GM23338 (cell line): Measurements from ENCODE around the gene CSNK2B. TPM values are rescaled to one million over a fixed set of nuclear protein-coding genes. Genes with fewer than 3 reads are reported as not detected.

ENCODE experiments used
- ATAC-seq: fragments of 200-7000 bp; cut with Tn5 transposase; 3 replicates; pipeline ENCODE4 v1.9.1; 2020
- DNase-seq: peaks from one replicate; pipeline ENCODE4 v3.0.0-alpha.2; 2015; ENCODE audit warnings: low spot score
- H2AFZ ChIP-seq: fragments of 200-600 bp; sonication (generic); 2 replicates; pipeline ENCODE4 v1.8.0; 2016; ENCODE audit warnings: antibody characterized with exemption, mild to moderate bottlenecking, moderate library complexity
- H3F3A ChIP-seq: fragments of 200-600 bp; sonication (generic); replicated peaks from 2 replicates; pipeline ENCODE4 v1.8.0; 2017; ENCODE audit warnings: antibody characterized with exemption, mixed run types, low read depth
- H3K27ac ChIP-seq: fragments of 200-600 bp; sonication (generic); 2 replicates; pipeline ENCODE4 v1.6.1; 2016; ENCODE audit warnings: low read depth
- H3K27me3 ChIP-seq: fragments of 200-600 bp; sonication (generic); 2 replicates; pipeline ENCODE4 v1.8.0; 2016; ENCODE audit warnings: mild to moderate bottlenecking, mixed run types, moderate library complexity; ENCODE audit not compliant: insufficient read depth
- H3K36me3 ChIP-seq: fragments of 200-600 bp; sonication (generic); 2 replicates; pipeline ENCODE4 v1.8.0; 2016; ENCODE audit warnings: mild to moderate bottlenecking; ENCODE audit not compliant: insufficient read depth
- H3K4me1 ChIP-seq: fragments of 200-600 bp; sonication (generic); 2 replicates; pipeline ENCODE4 v1.8.0; 2016; ENCODE audit warnings: mild to moderate bottlenecking, moderate library complexity; ENCODE audit not compliant: insufficient read depth
- H3K4me2 ChIP-seq: fragments of 200-600 bp; sonication (generic); 2 replicates; pipeline ENCODE4 v1.7.1; 2017; ENCODE audit warnings: mixed run types
- H3K4me3 ChIP-seq: fragments of 200-600 bp; sonication (generic); 2 replicates; pipeline ENCODE4 v1.6.1; 2016; ENCODE audit warnings: mixed run types
- H3K79me2 ChIP-seq: fragments of 200-600 bp; sonication (generic); replicated peaks from 2 replicates; pipeline ENCODE4 v1.8.0; 2017; ENCODE audit warnings: mild to moderate bottlenecking; ENCODE audit not compliant: insufficient read depth
- H3K9me2 ChIP-seq: fragments of 200-600 bp; sonication (generic); 2 replicates; pipeline ENCODE4 v1.8.0; 2017; ENCODE audit not compliant: insufficient read depth
- H4K20me1 ChIP-seq: fragments of 200-600 bp; sonication (generic); replicated peaks from 2 replicates; pipeline ENCODE4 v1.8.0; 2017; ENCODE audit warnings: mild to moderate bottlenecking; ENCODE audit not compliant: insufficient read depth
- H3K27ac Mint-ChIP-seq: 2 replicates; pipeline ENCODE4 v1.8.0; 2020; ENCODE audit warnings: inconsistent platforms, mild to moderate bottlenecking, moderate library complexity, mixed read lengths
- H3K27me3 Mint-ChIP-seq: 3 replicates; pipeline ENCODE4 v1.8.0; 2022; ENCODE audit warnings: low read depth, mild to moderate bottlenecking, moderate library complexity, mixed read lengths, inconsistent platforms; ENCODE audit not compliant: insufficient read depth, poor library complexity
- H3K36me3 Mint-ChIP-seq: 3 replicates; pipeline ENCODE4 v1.8.0; 2021; ENCODE audit warnings: low read depth, mild to moderate bottlenecking, inconsistent platforms, moderate library complexity, mixed read lengths
- H3K4me1 Mint-ChIP-seq: 3 replicates; pipeline ENCODE4 v1.8.0; 2020; ENCODE audit warnings: mild to moderate bottlenecking, inconsistent platforms, mixed read lengths
- H3K4me3 Mint-ChIP-seq: 3 replicates; pipeline ENCODE4 v1.8.0; 2021; ENCODE audit warnings: moderate library complexity, mild to moderate bottlenecking, inconsistent platforms, mixed read lengths
- H3K9me3 Mint-ChIP-seq: 3 replicates; pipeline ENCODE4 v1.8.0; 2020; ENCODE audit warnings: moderate library complexity, mild to moderate bottlenecking, inconsistent platforms, mixed read lengths
- CTCF ChIP-seq, 2 experiments: fragments of 200-600 bp in 1 of 2; sonication (generic) in 1 of 2; conservative IDR thresholded peaks; 2 replicates each; pipeline versions ENCODE4 v1.5.1 to v1.6.1; 2016 to 2017; ENCODE audit warnings: antibody characterized with exemption in 2 of 2, low read depth in 2 of 2, mild to moderate bottlenecking in 2 of 2, moderate library complexity in 1 of 2
- EZH2 ChIP-seq: fragments of 200-600 bp; sonication (generic); IDR thresholded peaks from one replicate; pipeline ENCODE4 v1.8.0; 2017; ENCODE audit warnings: antibody characterized with exemption, mild to moderate bottlenecking, low read depth; ENCODE audit not compliant: unreplicated experiment
- NANOG ChIP-seq: IDR thresholded peaks from 2 replicates; pipeline ENCODE4 v1.6.1; 2016; ENCODE audit warnings: antibody characterized with exemption, borderline replicate concordance
- POLR2AphosphoS5 ChIP-seq: IDR thresholded peaks from 2 replicates; pipeline ENCODE4 v1.6.1; 2016; ENCODE audit warnings: antibody characterized with exemption, low read depth
- STAT1 ChIP-seq: IDR thresholded peaks from one replicate; pipeline ENCODE4 v1.6.1; 2016; ENCODE audit warnings: antibody characterized with exemption; ENCODE audit not compliant: unreplicated experiment
- polyA plus RNA-seq: library from polyadenylated mRNA; unstranded; fragments of >200 nt; fragmentation: Nextera tagmentation; extraction: Ambion mirVana; gene quantifications from 2 replicates; pipeline ENCODE4 v1.2.1, GENCODE V29; 2016
- total RNA-seq: library from RNA; depleted of rRNA; stranded (reverse); fragments of >200 nt; shearing (Covaris generic); gene quantifications from 2 replicates; pipeline ENCODE4 v1.2.3, GENCODE V29; 2014
- TF ChIP-seq, protein P1 (sequence below): IDR thresholded peaks from 2 replicates; pipeline ENCODE4 v1.6.1; 2016; ENCODE audit warnings: antibody characterized with exemption

Gene CSNK2B
- total and polyA plus RNA-seq, 2 experiments from 2014 or later, result 260 to 271 TPM

DNA sequence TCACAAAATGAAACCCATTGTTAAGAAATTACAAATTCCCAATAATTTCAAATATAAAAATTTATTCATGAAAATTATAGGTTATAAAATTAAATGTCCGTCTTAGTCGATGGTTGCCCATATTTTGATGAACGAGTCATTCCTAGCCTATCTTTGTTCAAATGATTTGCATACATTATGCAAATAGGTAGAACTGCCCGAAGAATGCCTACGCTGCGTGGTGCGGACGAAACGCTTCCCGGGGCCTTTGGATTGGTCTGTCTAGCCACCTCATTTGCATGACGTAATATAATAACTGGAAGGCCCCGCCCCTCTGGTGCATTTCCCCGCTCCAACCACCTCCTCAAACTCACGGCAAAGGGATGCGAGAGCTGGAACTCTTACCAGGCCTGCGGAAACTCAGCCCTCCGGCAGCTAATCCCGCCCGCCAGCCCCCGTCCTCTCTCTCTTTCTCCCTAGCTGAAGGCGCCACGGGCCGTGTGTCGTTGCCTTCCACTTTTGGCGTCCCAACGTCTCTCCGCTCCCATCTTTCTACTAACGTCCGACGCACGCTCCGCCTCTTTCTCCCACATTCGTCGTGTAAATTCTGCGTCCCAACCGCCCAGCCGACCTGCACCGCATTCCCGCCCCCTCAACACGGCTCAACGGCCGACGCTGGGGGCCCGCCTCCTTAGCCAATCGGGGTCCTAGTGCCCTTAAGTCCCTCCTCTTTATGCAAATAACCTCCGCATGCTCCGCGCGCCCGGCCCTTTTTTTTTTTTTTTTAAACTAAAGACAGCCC is 45.9 kb upstream of the CSNK2B start (continued):
- TF ChIP-seq, protein P1, sequence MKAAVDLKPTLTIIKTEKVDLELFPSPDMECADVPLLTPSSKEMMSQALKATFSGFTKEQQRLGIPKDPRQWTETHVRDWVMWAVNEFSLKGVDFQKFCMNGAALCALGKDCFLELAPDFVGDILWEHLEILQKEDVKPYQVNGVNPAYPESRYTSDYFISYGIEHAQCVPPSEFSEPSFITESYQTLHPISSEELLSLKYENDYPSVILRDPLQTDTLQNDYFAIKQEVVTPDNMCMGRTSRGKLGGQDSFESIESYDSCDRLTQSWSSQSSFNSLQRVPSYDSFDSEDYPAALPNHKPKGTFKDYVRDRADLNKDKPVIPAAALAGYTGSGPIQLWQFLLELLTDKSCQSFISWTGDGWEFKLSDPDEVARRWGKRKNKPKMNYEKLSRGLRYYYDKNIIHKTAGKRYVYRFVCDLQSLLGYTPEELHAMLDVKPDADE, result no peak; the same call in 1 of the 2 replicates
- TF ChIP-seq POLR2AphosphoS5 (peak; percentile 90), CTCF (conservative IDR thresholded peaks at IDR 0.05; ENCODE audit: low read depth in 2 of 2) (no peak)

GRCh38 chr6:31620586-31621319 is 45.1 kb upstream of the CSNK2B start, which contains the start of gene PRRC2A:
Gene PRRC2A (plus strand): TSS chr6:31620715. CDS start chr6:31622790, 2,075 bp downstream.
- peaks cover 44% of the 10 kb centered on the region for H3K79me2 ChIP-seq
- H3K4me2 ChIP-seq, result peak within 1 kb of the TSS; percentile 99
- peak; percentile 91 for DNase-seq
- peaks cover 33% of the 10 kb centered on the region for H3K36me3 ChIP-seq
- H3K27ac Mint-ChIP-seq, result peak within 1 kb of the TSS; percentile 100
- H3K27me3 ChIP-seq, result no peaks in the 10 kb centered on the region
- peak within 1 kb of the TSS; percentile 100 for H3K4me3 ChIP-seq
- H3K9me3 Mint-ChIP-seq, result peaks cover 6% of the 10 kb centered on the region
- no peak within 1 kb of the TSS for H2AFZ ChIP-seq
- peak; percentile 77 for ATAC-seq
- TF ChIP-seq NANOG, result no peak
- peak; percentile 67 for TF ChIP-seq POLR2AphosphoS5
- peaks cover 56% of the 10 kb centered on the region for H3K36me3 Mint-ChIP-seq
- H3K4me1 Mint-ChIP-seq, result peaks cover 19% of the 10 kb centered on the region
- H3K27me3 Mint-ChIP-seq, result peaks cover 21% of the 10 kb centered on the region
- peaks cover 25% of the 10 kb centered on the region for H3K4me1 ChIP-seq
- H3K4me3 Mint-ChIP-seq, result peak within 1 kb of the TSS; percentile 94
- H3K9me2 ChIP-seq, result no peaks in the 10 kb centered on the region
- H4K20me1 ChIP-seq, result peaks cover 30% of the 10 kb centered on the region
- peak within 1 kb of the TSS; percentile 100 for H3K27ac ChIP-seq
- H3F3A ChIP-seq, result peaks cover 26% of the 10 kb centered on the region

DNA sequence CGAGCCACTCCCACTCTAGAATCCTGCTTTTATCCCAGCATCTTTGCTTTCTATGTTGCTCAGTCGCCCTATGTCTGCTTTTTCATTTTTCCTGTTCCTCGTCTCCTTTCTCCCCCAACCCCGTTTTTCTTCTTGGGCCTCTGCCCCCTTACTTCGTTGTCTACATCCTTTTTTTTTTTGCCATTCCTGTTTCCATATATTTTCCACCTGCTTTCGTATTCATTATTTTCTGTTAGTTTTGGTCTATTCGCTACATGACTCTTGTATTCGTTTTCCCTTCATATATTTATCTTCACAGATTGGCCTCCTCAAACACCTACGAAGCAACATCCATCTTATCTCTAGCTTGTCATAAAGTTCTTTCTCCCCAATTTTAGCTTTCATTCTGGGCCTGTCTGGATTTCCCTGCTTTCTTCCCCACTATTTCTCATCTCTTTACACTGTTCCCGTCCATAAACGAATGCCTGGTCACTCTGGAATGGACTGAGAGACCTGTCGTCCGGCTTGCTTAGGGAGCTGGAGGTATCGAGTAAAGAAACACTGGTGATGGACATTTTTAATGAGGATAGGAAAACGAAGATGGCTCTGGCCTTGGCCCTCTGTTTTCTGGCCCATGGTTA is 44.5 kb upstream of the CSNK2B start:
- H3K9me2 ChIP-seq, result no peaks in the 10 kb centered on the region
- H4K20me1 ChIP-seq, result peaks cover 35% of the 10 kb centered on the region
- DNase-seq (no peak), ATAC-seq (no peak)
- Mint-ChIP-seq H3K36me3 (peaks cover 63% of the 10 kb centered on the region), H3K4me3 (peak overlapping the region; percentile 94), H3K9me3 (peaks cover 6% of the 10 kb centered on the region), H3K27me3 (peaks cover 24% of the 10 kb centered on the region), H3K27ac (peak overlapping the region; percentile 99), H3K4me1 (peaks cover 12% of the 10 kb centered on the region)
- no peak overlapping the region for H2AFZ ChIP-seq
- H3K36me3 ChIP-seq, result peaks cover 39% of the 10 kb centered on the region
- H3K4me3 ChIP-seq, result peak overlapping the region; percentile 100
- H3K27ac ChIP-seq, result peak overlapping the region; percentile 100
- H3K79me2 ChIP-seq, result peaks cover 51% of the 10 kb centered on the region
- no peak for TF ChIP-seq EZH2
- TF ChIP-seq STAT1, result no peak
- TF ChIP-seq CTCF (conservative IDR thresholded peaks at IDR 0.05; ENCODE audit: low read depth in 2 of 2), result no peak
- H3K4me2 ChIP-seq, result peak overlapping the region; percentile 99
- H3K27me3 ChIP-seq, result no peaks in the 10 kb centered on the region
- peaks cover 19% of the 10 kb centered on the region for H3K4me1 ChIP-seq
- peaks cover 32% of the 10 kb centered on the region for H3F3A ChIP-seq
